HG02852 (cell line): Measurements from ENCODE around the gene PRDM16.

ENCODE experiments used
- ATAC-seq: cut with Tn5 transposase; IDR thresholded peaks from one replicate; pipeline ENCODE4 v1.9.1; 2021; ENCODE audit warnings: mild to moderate bottlenecking, moderate library complexity; ENCODE audit not compliant: unreplicated experiment

PRDM16 gene

GRCh38 chr1:3314491-3315381, 245.7 kb downstream of the PRDM16 start:
- ATAC-seq, result no peak

GRCh38 chr1:3315399-3316339, 246.7 kb downstream of the PRDM16 start:
- ATAC-seq, result no peak

- ATAC-seq, result no peak
These were observed 247.4 kb downstream of the PRDM16 start for GRCh38 chr1:3316340-3316943.

GRCh38 chr1:3317456-3317855, 248.5 kb downstream of the PRDM16 start:
- no peak for ATAC-seq

- no peak for ATAC-seq
These were observed 249.3 kb downstream of the PRDM16 start for GRCh38 chr1:3318329-3318728.

GRCh38 chr1:3319874-3320245, 250.9 kb downstream of the PRDM16 start:
- no peak for ATAC-seq

- no peak for ATAC-seq
These were observed 251.5 kb downstream of the PRDM16 start for GRCh38 chr1:3320246-3321152.

GRCh38 chr1:3321559-3322449, 252.8 kb downstream of the PRDM16 start:
- ATAC-seq, result no peak

GRCh38 chr1:3322450-3323020, 253.5 kb downstream of the PRDM16 start:
- ATAC-seq, result no peak

GRCh38 chr1:3323021-3323795, 254.2 kb downstream of the PRDM16 start:
- ATAC-seq, result no peak

- ATAC-seq, result no peak
These were observed 255.0 kb downstream of the PRDM16 start for GRCh38 chr1:3323796-3324703.

GRCh38 chr1:3324704-3325535, 255.9 kb downstream of the PRDM16 start:
- ATAC-seq, result no peak

GRCh38 chr1:3326516-3327388, 257.7 kb downstream of the PRDM16 start:
- ATAC-seq, result no peak

GRCh38 chr1:3327389-3327702, 258.3 kb downstream of the PRDM16 start:
- ATAC-seq, result no peak

GRCh38 chr1:3327936-3328590, 259.1 kb downstream of the PRDM16 start:
- ATAC-seq, result no peak
